Mammary epithelial cell (primary cell): ENCODE measurements around the gene BLNK.

Source experiments
- EZH2 ChIP-seq: IDR thresholded peaks from 2 replicates; pipeline ENCODE4 v1.6.1; 2012; ENCODE audit warnings: low read length, inconsistent platforms, borderline replicate concordance
- TF ChIP-seq, protein P1 (sequence below), 2 donors: IDR thresholded peaks in 1 of 2; conservative IDR thresholded peaks in 1 of 2; 2 replicates each; pipeline ENCODE4 v1.5.1; 2011 to 2012; ENCODE audit warnings: inconsistent platforms in 2 of 2, low read length in 2 of 2, mild to moderate bottlenecking in 2 of 2, control low read depth in 1 of 2, low read depth in 1 of 2; ENCODE audit not compliant: insufficient read depth in 1 of 2; ENCODE audit errors: extremely low read depth in 1 of 2

DNA sequence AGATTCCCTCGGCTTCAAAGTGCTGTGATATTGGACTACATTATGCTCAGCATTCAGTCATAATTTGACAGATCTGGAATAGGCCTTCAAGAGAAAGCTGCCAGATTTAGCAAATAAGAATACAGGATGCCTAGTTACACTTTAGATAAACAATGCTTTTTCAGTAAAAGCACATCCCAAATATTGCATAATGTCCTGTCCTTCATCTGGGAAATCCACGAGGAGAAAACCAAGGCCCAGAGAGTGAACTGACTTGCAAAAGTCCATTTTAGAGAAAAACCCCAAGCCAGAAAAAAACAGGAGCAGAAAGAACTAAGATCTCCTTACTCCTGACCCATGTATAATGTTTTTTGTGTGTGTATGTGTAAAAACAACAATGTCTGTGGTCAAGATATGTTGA is 12.0 kb upstream of the BLNK start:
- TF ChIP-seq, protein P1, sequence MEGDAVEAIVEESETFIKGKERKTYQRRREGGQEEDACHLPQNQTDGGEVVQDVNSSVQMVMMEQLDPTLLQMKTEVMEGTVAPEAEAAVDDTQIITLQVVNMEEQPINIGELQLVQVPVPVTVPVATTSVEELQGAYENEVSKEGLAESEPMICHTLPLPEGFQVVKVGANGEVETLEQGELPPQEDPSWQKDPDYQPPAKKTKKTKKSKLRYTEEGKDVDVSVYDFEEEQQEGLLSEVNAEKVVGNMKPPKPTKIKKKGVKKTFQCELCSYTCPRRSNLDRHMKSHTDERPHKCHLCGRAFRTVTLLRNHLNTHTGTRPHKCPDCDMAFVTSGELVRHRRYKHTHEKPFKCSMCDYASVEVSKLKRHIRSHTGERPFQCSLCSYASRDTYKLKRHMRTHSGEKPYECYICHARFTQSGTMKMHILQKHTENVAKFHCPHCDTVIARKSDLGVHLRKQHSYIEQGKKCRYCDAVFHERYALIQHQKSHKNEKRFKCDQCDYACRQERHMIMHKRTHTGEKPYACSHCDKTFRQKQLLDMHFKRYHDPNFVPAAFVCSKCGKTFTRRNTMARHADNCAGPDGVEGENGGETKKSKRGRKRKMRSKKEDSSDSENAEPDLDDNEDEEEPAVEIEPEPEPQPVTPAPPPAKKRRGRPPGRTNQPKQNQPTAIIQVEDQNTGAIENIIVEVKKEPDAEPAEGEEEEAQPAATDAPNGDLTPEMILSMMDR (conservative IDR thresholded peaks at IDR 0.05 in 1 of 2, IDR thresholded peaks at IDR 0.05 in 1 of 2; ENCODE audit: extremely low read depth in 1 of 2, insufficient read depth in 1 of 2, low read depth in 1 of 2, low read length in 2 of 2): no peak
- no peak for TF ChIP-seq EZH2
